Large intestine (tissue), 3 donors: ENCODE measurements around the gene LRRFIP1. TPM values are rescaled to one million over a fixed set of nuclear protein-coding genes. Genes with fewer than 3 reads are reported as not detected.
"Not testable (repeated sequence)": the region's sequence is repeated elsewhere in the genome, so short reads cannot be mapped to it uniquely, and the experiment has no call there.

Source experiments
- DNase-seq, 2 donors: peaks; one replicate each; pipeline versions ENCODE4 v3.0.0 to v3.0.0-alpha.2; 2013
- H3K27ac ChIP-seq: one replicate; pipeline ENCODE4 v1.5.1; 2013; ENCODE audit warnings: low read length
- H3K27me3 ChIP-seq: 2 replicates; pipeline ENCODE4 v1.6.1; 2013; ENCODE audit warnings: low read length; ENCODE audit not compliant: control insufficient read depth, insufficient read depth
- H3K36me3 ChIP-seq: 2 replicates; pipeline ENCODE4 v1.6.1; 2013; ENCODE audit warnings: low read length; ENCODE audit not compliant: control insufficient read depth, insufficient read depth
- H3K4me1 ChIP-seq: one replicate; pipeline ENCODE4 v1.6.1; 2013; ENCODE audit warnings: low read length; ENCODE audit not compliant: control insufficient read depth, insufficient read depth
- H3K4me3 ChIP-seq: one replicate; pipeline ENCODE4 v1.5.1; 2013; ENCODE audit warnings: low read length
- H3K9me3 ChIP-seq: one replicate; pipeline ENCODE4 v1.6.1; 2013; ENCODE audit warnings: mild to moderate bottlenecking, low read depth, low read length, moderate library complexity; ENCODE audit not compliant: control insufficient read depth
- whole genome bisulfite sequencing: methylation state at CpG from one replicate; pipeline ENCODE4 v1.1.5; 2013; ENCODE audit warnings: low lambda C conversion rate; ENCODE audit not compliant: insufficient coverage; 5-methylcytosine and 5-hydroxymethylcytosine counted together
- polyA plus RNA-seq: library from polyadenylated mRNA; unstranded; fragments of 120-200 nt; gene quantifications from one replicate; pipeline ENCODE4 v1.2.1, GENCODE V29; 2013

LRRFIP1 gene
- polyA plus RNA-seq, 1 donor, result 65.4 TPM

DNA sequence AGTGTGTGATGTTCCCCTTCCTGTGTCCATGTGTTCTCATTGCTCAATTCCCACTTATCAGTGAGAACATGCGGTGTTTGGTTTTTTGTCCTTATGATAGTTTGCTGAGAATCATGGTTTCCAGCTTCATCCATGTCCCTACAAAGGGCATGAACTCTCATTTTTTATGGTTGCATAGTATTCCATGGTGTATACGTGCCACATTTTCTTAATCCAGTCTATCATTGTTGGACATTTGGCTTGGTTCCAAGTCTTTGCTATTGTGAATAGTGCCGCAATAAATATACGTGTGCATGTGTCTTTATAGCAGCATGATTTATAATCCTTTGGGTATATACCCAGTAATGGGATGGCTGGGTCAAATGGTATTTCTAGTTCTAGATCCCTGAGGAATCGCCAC is 156.3 kb downstream of the LRRFIP1 start:
- WGBS, result no CpG with 5 or more reads among the region's 5 CpGs

DNA sequence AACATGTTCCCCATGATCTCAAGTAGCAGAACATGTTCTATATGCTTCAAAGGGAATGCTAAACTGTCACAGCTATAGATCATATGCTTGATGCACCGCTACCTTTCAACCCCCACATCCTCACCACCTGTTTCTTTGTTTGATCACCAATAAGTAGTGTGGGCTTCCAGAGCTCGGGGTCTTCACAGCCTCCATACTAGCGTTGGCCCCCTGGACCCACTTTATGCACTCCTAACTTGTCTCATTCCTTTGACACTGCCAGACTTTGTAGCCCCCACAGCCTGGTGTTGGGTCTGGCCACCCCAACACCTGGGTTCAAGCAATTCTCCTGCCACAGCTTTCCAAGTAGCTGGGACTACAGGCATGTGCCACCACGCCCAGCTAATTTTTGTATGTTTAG is 159.5 kb downstream of the LRRFIP1 start:
- Histone ChIP-seq H3K27ac (no peak overlapping the region), H3K27me3 (no peaks in the 10 kb centered on the region), H3K9me3 (peaks cover 9% of the 10 kb centered on the region), H3K36me3 (peaks cover 5% of the 10 kb centered on the region), H3K4me3 (no peak overlapping the region), H3K4me1 (no peaks in the 10 kb centered on the region)
- no peak for DNase-seq
- WGBS, result no CpG with 5 or more reads among the region's 4 CpGs

More for the DNA sequence above, 156.3 kb downstream of the LRRFIP1 start:
- H3K27ac ChIP-seq, DNase-seq, H3K4me1 ChIP-seq, H3K9me3 ChIP-seq, H3K27me3 ChIP-seq, H3K4me3 ChIP-seq: not testable (repeated sequence)
- H3K36me3 ChIP-seq, result peaks cover 30% of the 10 kb centered on the region

DNA sequence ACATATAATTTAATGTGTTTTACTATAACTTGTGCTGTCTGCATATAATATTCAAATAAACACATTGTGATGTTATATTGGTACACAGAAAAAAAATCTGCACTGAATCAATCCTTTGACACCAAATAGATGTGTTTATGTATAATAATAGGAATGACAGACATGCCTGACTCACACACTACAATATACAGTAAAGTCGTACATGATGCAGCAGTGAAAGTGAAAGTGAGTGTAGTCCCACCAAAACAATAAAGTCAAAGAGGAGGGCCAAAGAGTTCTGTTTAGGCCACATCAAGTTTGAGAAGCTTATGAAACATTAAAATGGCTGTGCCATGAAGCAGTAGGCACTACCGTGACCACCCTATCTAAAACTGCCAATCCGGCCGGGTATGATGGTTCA is 163.0 kb downstream of the LRRFIP1 start:
- Histone ChIP-seq H3K9me3 (peaks cover 9% of the 10 kb centered on the region), H3K36me3 (no peaks in the 10 kb centered on the region), H3K27me3 (no peaks in the 10 kb centered on the region), H3K27ac (no peak overlapping the region), H3K4me1 (no peaks in the 10 kb centered on the region), H3K4me3 (no peak overlapping the region)
- no peak for DNase-seq
- WGBS, result 50% methylated on average over 1 of the region's 4 CpGs

DNA sequence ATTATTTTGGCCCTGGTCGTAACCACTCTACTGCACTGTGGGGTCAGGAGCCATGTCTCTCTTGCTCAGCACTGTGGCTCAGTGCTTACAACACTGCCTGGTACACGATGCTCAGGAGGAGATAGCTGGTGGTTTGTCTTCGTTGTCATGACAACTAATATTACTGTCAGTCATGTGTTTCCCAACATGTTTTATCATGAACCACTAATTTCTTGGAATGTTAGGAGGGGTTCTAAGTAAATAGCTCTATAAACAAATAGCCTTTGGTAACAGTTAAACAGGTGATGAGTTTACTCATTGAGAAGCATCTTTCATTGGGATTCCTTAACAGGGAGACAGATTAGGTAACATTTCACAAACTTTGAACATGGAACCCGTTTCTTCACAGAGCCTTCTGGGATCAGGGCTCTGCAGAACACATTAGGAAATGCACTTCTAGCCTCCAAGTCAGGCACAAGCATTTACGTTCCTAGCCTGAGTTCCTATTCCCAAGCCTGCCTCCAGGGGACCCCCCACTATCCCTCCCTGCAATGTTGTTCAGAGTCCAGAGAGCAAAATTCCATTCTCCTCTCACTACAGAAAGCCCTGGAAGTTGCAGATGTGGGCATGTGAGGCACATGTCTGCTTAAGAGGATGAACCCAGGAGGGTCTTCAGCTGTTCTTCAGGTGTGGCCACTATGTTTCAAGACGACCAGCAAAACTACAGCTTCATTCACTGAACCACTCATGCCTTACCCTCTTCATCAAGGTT is 164.8 kb downstream of the LRRFIP1 start:
- H3K9me3 ChIP-seq, result peaks cover 4% of the 10 kb centered on the region
- no peak overlapping the region for H3K4me3 ChIP-seq
- no CpG with 5 or more reads among the region's 6 CpGs for WGBS
- no peaks in the 10 kb centered on the region for H3K27me3 ChIP-seq
- no peaks in the 10 kb centered on the region for H3K36me3 ChIP-seq
- no peaks in the 10 kb centered on the region for H3K4me1 ChIP-seq
- no peak overlapping the region for H3K27ac ChIP-seq
- peak; percentile 13 to 43 for DNase-seq

DNA sequence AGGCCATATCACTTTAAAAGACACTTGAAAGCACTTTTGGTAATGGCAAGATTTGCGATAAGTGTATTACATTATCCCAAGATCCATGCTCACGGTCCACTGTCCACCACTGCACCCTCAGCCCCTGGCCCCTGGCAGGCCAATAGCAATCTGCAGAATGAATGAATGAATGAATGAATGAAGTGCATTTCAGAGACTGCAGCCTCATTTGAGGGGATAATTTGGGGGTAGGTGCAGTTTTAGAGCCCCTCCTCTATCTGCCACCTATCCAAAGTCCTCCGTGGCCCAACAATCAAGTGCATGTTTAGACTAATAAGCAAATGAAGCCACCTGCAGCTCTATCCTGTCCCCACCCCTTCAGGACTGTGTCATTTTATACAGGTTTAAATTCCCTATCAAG is 169.9 kb downstream of the LRRFIP1 start:
- Histone ChIP-seq H3K4me1 (no peaks in the 10 kb centered on the region), H3K9me3 (peaks cover 16% of the 10 kb centered on the region), H3K36me3 (no peaks in the 10 kb centered on the region), H3K27me3 (no peaks in the 10 kb centered on the region), H3K27ac (no peak overlapping the region), H3K4me3 (no peak overlapping the region)
- WGBS, result 100% methylated on average over 1 of the region's 3 CpGs
- DNase-seq, result no peak

DNA sequence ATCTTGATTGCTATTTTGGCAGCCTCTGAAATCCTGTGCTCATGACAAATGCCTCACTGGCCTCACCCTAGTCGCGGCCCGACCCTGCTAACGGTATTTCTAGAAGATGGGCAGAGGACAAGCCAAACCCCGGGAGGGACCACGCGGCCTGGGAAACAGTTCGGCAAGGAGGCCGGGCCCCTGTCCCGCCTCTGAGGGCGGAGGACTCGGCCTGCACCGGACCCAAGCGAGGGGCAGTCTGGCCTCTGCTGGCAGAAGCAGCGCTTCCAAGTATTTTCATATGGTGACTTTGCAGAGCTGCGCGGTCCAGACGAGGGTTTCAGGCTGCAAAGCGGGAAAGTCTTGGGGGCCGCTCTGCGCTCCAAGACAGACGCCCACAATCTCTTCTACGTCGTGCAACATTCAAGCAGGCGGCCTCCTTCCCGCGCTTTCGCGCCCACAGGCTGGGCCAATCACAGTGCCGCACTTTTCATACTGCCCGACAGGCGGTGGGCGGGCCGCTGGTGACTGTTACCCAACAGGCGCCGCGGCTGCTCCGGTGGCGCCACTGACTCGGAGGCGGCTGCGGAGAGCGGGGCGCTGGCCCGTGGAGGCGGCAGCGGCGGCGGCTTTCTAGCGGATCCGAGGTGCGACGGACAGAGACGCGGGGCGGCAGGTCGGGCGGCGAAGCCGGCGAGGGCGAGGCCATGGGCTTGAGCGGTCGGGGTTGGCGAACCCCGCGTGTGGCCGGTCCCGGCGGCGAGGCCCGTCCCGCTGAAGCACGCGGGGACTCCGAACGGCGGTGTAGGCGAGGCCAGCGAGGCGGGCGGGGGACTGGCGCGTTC is 171.1 kb downstream of the LRRFIP1 start, which contains the start of gene RBM44:
Gene RBM44, plus strand, starts transcription at position 544 of the 824 bp plus-strand sequence. CDS start 14,831 bp downstream, outside the sequence.
- Histone ChIP-seq H3K27me3 (no peaks in the 10 kb centered on the region), H3K4me1 (no peaks in the 10 kb centered on the region), H3K9me3 (peaks cover 16% of the 10 kb centered on the region), H3K36me3 (no peaks in the 10 kb centered on the region), H3K4me3 (no peak within 1 kb of the TSS), H3K27ac (no peak within 1 kb of the TSS)
- WGBS, result no CpG with 5 or more reads among the region's 84 CpGs
- DNase-seq, result no peak

DNA sequence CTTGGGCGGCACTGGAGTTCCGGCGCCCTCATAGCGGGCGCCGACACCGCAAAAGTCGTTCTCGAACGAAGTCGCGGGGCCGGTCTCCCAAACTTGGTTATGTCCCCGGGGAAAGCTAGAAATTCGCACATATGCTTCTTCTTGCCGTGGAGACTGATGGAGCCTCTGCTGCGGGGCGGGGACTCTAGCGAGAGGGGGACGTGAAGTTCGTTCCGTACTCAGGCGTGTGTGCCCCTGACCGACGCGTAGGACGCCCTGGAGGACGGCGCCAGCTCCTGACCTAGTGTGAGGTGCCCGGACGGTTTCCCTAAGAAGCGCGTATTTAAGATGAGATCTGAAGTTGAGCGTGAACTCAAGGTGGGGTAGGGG is 171.7 kb downstream of the LRRFIP1 start:
- H3K36me3 ChIP-seq, result no peaks in the 10 kb centered on the region
- H3K4me1 ChIP-seq, result no peaks in the 10 kb centered on the region
- peaks cover 16% of the 10 kb centered on the region for H3K9me3 ChIP-seq
- no peak for DNase-seq
- no peak overlapping the region for H3K4me3 ChIP-seq
- no peaks in the 10 kb centered on the region for H3K27me3 ChIP-seq
- no CpG with 5 or more reads among the region's 34 CpGs for WGBS
- no peak overlapping the region for H3K27ac ChIP-seq

DNA sequence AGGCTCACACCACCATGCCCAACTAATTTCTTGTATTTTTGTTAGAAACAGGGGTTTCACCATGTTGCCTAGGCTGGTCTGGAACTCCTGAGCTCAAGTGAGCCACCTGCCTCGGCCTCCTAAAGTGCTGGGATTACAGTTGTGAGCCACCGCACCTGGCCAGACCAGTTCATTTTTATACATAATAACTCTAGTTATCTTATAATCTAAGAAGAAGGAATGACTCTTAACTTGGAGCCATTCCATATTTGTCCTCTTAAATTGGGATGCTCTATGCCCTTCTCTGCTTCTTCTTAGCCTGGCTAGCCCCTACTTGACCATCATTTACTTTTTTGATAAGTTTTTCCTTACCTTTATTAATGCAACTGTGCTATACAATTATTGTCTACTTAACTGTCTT is 174.1 kb downstream of the LRRFIP1 start:
- Histone ChIP-seq H3K4me3 (no peak overlapping the region), H3K9me3 (peaks cover 16% of the 10 kb centered on the region), H3K36me3 (no peaks in the 10 kb centered on the region), H3K27ac (no peak overlapping the region), H3K4me1 (no peaks in the 10 kb centered on the region), H3K27me3 (no peaks in the 10 kb centered on the region)
- no CpG with 5 or more reads among the region's 2 CpGs for WGBS
- DNase-seq, result no peak

DNA sequence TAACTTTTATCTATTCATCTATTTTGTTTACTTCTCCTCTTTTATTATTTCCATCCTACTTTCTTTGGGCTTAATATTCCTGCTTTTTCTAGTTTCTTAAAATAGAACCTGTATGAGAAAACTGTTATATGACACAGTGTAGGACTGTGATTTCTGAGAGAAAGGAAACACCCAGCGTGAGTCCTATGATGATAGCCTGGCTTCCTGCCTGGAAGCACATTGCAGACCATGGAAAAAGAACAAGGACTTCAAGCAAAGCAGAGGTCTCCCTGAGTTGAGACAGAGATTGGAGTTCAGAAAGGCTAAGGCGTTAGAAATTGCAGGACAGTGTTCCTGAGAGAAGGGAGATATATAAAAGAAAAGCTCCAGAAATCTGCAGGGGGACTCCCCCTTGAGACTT is 178.9 kb downstream of the LRRFIP1 start:
- H3K4me3 ChIP-seq, result no peak overlapping the region
- H3K27me3 ChIP-seq, result no peaks in the 10 kb centered on the region
- no peaks in the 10 kb centered on the region for H3K36me3 ChIP-seq
- no peaks in the 10 kb centered on the region for H3K4me1 ChIP-seq
- no peak for DNase-seq
- no CpG with 5 or more reads among the region's 2 CpGs for WGBS
- H3K9me3 ChIP-seq, result peaks cover 4% of the 10 kb centered on the region
- no peak overlapping the region for H3K27ac ChIP-seq

DNA sequence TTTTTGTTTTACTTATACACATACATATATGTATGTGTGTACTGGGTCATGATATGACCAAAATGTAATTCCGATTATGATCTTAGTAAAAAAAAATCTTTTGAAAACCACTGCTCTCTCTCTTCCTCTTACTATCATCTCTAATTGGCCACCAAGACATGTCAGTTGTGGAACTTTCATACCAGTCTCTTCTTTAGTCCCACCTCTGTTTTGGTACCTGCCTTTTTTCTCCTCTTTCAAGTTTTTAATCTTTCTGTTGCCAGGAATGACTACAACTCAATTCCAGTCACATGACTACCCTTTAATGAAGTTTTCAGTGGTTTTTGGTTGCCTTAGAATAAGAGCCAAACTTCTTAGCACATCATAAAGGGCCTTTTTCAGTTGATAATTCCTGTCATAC is 188.2 kb downstream of the LRRFIP1 start:
- Histone ChIP-seq H3K4me1 (no peaks in the 10 kb centered on the region), H3K9me3 (no peaks in the 10 kb centered on the region), H3K4me3 (no peak overlapping the region), H3K27me3 (no peaks in the 10 kb centered on the region), H3K27ac (no peak overlapping the region), H3K36me3 (no peaks in the 10 kb centered on the region)
- DNase-seq, result no peak
- WGBS, result 71% methylated on average over 1 of the region's 1 CpG
